Progenitor cell of endocrine pancreas (in vitro differentiated cells): ENCODE data around the gene FNDC3B. TPM values are rescaled to one million over a fixed set of nuclear protein-coding genes. Genes with fewer than 3 reads are reported as not detected.
A peak's percentile ranks its signal among the peaks of the same experiment; 100 is the strongest.

Experiments
- DNase-seq: peaks from one replicate; pipeline ENCODE4 v3.0.0; 2021; ENCODE audit warnings: low spot score; ENCODE audit not compliant: unreplicated experiment
- H3K27ac Mint-ChIP-seq: 2 replicates; pipeline ENCODE4 v1.8.0; 2021; ENCODE audit warnings: mild to moderate bottlenecking, moderate library complexity, mixed read lengths
- H3K27me3 Mint-ChIP-seq: 2 replicates; pipeline ENCODE4 v1.8.0; 2021; ENCODE audit warnings: mixed read lengths
- H3K36me3 Mint-ChIP-seq: 2 replicates; pipeline ENCODE4 v1.8.0; 2022; ENCODE audit warnings: mixed read lengths; ENCODE audit not compliant: insufficient read depth
- H3K4me1 Mint-ChIP-seq: 2 replicates; pipeline ENCODE4 v1.8.0; 2021; ENCODE audit warnings: low read depth, mixed read lengths
- H3K4me3 Mint-ChIP-seq: 2 replicates; pipeline ENCODE4 v1.8.0; 2021; ENCODE audit warnings: low read depth, mild to moderate bottlenecking, moderate library complexity, mixed read lengths
- H3K9me3 Mint-ChIP-seq: 2 replicates; pipeline ENCODE4 v1.8.0; 2021; ENCODE audit warnings: low read depth, mixed read lengths
- CTCF ChIP-seq: fragments of 200-600 bp; sonication (generic); IDR thresholded peaks from one replicate; pipeline ENCODE4 v1.5.0; 2021; ENCODE audit warnings: antibody characterized with exemption, mild to moderate bottlenecking; ENCODE audit not compliant: unreplicated experiment
- total RNA-seq: library from RNA; stranded (reverse); gene quantifications from 2 replicates; pipeline ENCODE4 v1.2.1, GENCODE V29; 2021

The FNDC3B gene
- total RNA-seq, 1 donor from 2014 or later, result 158 TPM

GRCh38 chr3:172100482-172100881 lies 61.1 kb downstream of the FNDC3B start:
- no peak for DNase-seq
- no peak for TF ChIP-seq CTCF
- no peaks in the 10 kb centered on the region for H3K27me3 Mint-ChIP-seq
- H3K9me3 Mint-ChIP-seq, result no peaks in the 10 kb centered on the region
- H3K36me3 Mint-ChIP-seq, result no peaks in the 10 kb centered on the region
- H3K4me1 Mint-ChIP-seq, result peaks cover 86% of the 10 kb centered on the region
- no peak overlapping the region for H3K4me3 Mint-ChIP-seq
- peak overlapping the region; percentile 43 for H3K27ac Mint-ChIP-seq

- Mint-ChIP-seq H3K9me3 (no peaks in the 10 kb centered on the region), H3K4me1 (peaks cover 86% of the 10 kb centered on the region), H3K27me3 (no peaks in the 10 kb centered on the region), H3K4me3 (no peak overlapping the region), H3K27ac (peak overlapping the region; percentile 82), H3K36me3 (no peaks in the 10 kb centered on the region)
- no peak for DNase-seq
- no peak for TF ChIP-seq CTCF
These were observed 61.7 kb downstream of the FNDC3B start for GRCh38 chr3:172101107-172101506.

GRCh38 chr3:172102123-172102882 lies 62.9 kb downstream of the FNDC3B start:
- no peak for TF ChIP-seq CTCF
- no peak for DNase-seq
- Mint-ChIP-seq H3K4me3 (no peak overlapping the region), H3K27ac (peak overlapping the region; percentile 76), H3K36me3 (peaks cover 3% of the 10 kb centered on the region), H3K27me3 (no peaks in the 10 kb centered on the region), H3K9me3 (no peaks in the 10 kb centered on the region), H3K4me1 (peaks cover 87% of the 10 kb centered on the region)

GRCh38 chr3:172102883-172103310 lies 63.5 kb downstream of the FNDC3B start:
- Mint-ChIP-seq H3K27ac (peak overlapping the region; percentile 76), H3K4me3 (no peak overlapping the region), H3K27me3 (no peaks in the 10 kb centered on the region), H3K9me3 (no peaks in the 10 kb centered on the region), H3K4me1 (peaks cover 86% of the 10 kb centered on the region), H3K36me3 (peaks cover 5% of the 10 kb centered on the region)
- no peak for TF ChIP-seq CTCF
- no peak for DNase-seq

GRCh38 chr3:172103724-172104123 lies 64.3 kb downstream of the FNDC3B start:
- Mint-ChIP-seq H3K9me3 (no peaks in the 10 kb centered on the region), H3K36me3 (peaks cover 5% of the 10 kb centered on the region), H3K27me3 (no peaks in the 10 kb centered on the region), H3K4me3 (no peak overlapping the region), H3K4me1 (peaks cover 80% of the 10 kb centered on the region), H3K27ac (peak overlapping the region; percentile 85)
- no peak for TF ChIP-seq CTCF
- DNase-seq, result no peak
